Heart left ventricle (tissue), 16 donors: ENCODE results near the gene STIMATE. TPM values are rescaled to one million over a fixed set of nuclear protein-coding genes. Genes with fewer than 3 reads are reported as not detected.

Source experiments
- ATAC-seq, 4 donors: fragments of 200-7000 bp; cut with Tn5 transposase; one replicate each; pipeline ENCODE4 v1.9.1; 2020 to 2022; ENCODE audit warnings: moderate library complexity in 4 of 4, mild to moderate bottlenecking in 3 of 4, moderate number of reproducible peaks in 1 of 4
- DNase-seq, 5 donors: peaks; one replicate each; pipeline ENCODE4 v3.0.0-alpha.2; 2020
- H3K27ac ChIP-seq, 12 donors: fragments of 200-600 bp; sonication (generic) in 4 of 12; one replicate each; pipeline versions ENCODE4 v1.5.0 to v1.8.0; 2016 to 2022; ENCODE audit warnings: mild to moderate bottlenecking in 2 of 12
- H3K27me3 ChIP-seq, 9 donors: fragments of 200-600 bp; sonication (generic) in 2 of 9; one replicate each; pipeline versions ENCODE4 v1.5.1 to v1.8.0; 2016 to 2022; ENCODE audit warnings: mild to moderate bottlenecking in 3 of 9
- H3K36me3 ChIP-seq, 9 donors: fragments of 200-600 bp; sonication (generic) in 2 of 9; one replicate each; pipeline versions ENCODE4 v1.5.0 to v1.8.0; 2018 to 2022; ENCODE audit warnings: mild to moderate bottlenecking in 2 of 9
- H3K4me1 ChIP-seq, 12 donors: fragments of 200-600 bp; sonication (generic) in 4 of 12; one replicate each; pipeline versions ENCODE4 v1.5.0 to v1.8.0; 2016 to 2022; ENCODE audit warnings: mild to moderate bottlenecking in 3 of 12
- H3K4me3 ChIP-seq, 12 donors: fragments of 200-600 bp; sonication (generic) in 4 of 12; one replicate each; pipeline versions ENCODE4 v1.5.0 to v1.8.0; 2017 to 2022; ENCODE audit warnings: mild to moderate bottlenecking in 9 of 12, moderate library complexity in 4 of 12
- H3K9me3 ChIP-seq, 12 donors: fragments of 200-600 bp; sonication (generic) in 4 of 12; one replicate each; pipeline versions ENCODE4 v1.5.0 to v1.8.0; 2016 to 2022; ENCODE audit warnings: mild to moderate bottlenecking in 1 of 12
- CTCF ChIP-seq, 12 donors: fragments of 200-600 bp; sonication (generic) in 4 of 12; IDR thresholded peaks; one replicate each; pipeline versions ENCODE4 v1.5.0 to v1.8.0; 2018 to 2022; ENCODE audit warnings: antibody characterized with exemption in 12 of 12, mild to moderate bottlenecking in 5 of 12
- POLR2A ChIP-seq, 2 donors: fragments of 450-650 bp; IDR thresholded peaks; one replicate each; pipeline ENCODE4 v1.6.1; 2017; ENCODE audit warnings: antibody characterized with exemption in 2 of 2, mild to moderate bottlenecking in 2 of 2, moderate library complexity in 2 of 2
- WGBS, 4 donors: extraction: QIAGEN DNeasy Blood & Tissue Kit in 2 of 4; methylation state at CpG; one replicate each; pipeline versions ENCODE4 v1.1.5 to v1.1.7; 2013 to 2018; 5-methylcytosine and 5-hydroxymethylcytosine counted together
- intact Hi-C, 10 donors: fragments of 100-400 bp; cut with DNase I; formaldehyde crosslinking; loops; one replicate each; pipeline versions ENCODE4 v1.11.1 to v1.14.2; 2022
- polyA plus RNA-seq, 2 donors: library from polyadenylated mRNA; stranded (reverse); fragments of 200-250 nt; gene quantifications; one replicate each; pipeline ENCODE4 v1.2.3, GENCODE V29; 2013
- total RNA-seq, 9 donors: library from RNA; depleted of rRNA in 2 of 9; stranded (reverse); fragments of >200 nt in 2 of 9; fragmentation: NEBNext Ultra II Directional in 3 of 9; extraction: Animal tissue kit (Norgen Biotek cat#: 25700) in 3 of 9; gene quantifications; one replicate each; pipeline versions ENCODE4 v1.1.0 to v1.2.4, GENCODE V29; 2016 to 2023
- donor health status: ischemic (EF 13 %, LVEDD 7.1; RV severe dilation, severe dysfunction).
- donor health status: healthy with polysubstance abuse.
- donor health status: DM: no; HTN: yes; CAD: no.
- donor health status: DM: no; HTN: no; CAD: no.
- donor health status: ischemic (EF 25% LVEDD 6.9; RV normal size, moderate dysfunction).
- donor health status: ischemic (EF 25% LVEDD 5.7; RV mildly dilated, moderate dysfunction).
- donor health status: healthy.
- donor health status: DM: yes; HTN: yes; CAD: no.
- donor health status: ischemic (EF 35%, LVEDD 5.7; RV mildly dilated, moderate dysfunction).
- donor health status: nonischemic (EF 11% LVEDD 7.7; RV severe dilation, severe dysfunction).
- donor health status: DM: yes; HTN: yes; CAD: no.
- donor health status: PGD.
- donor health status: ischemic (EF 29% LVEDD 5.4; RV normal size, mild dysfunction).
- donor health status: nonischemic (EF 23%, LVEDD 6.1; RV moderate dilation, normal function).

STIMATE gene
- total and polyA plus RNA-seq, 11 donors: 3.4 to 17.1 (median 9.4) TPM

- H3K27me3 ChIP-seq: no peaks in the 10 kb centered on the region
- ATAC-seq (no peak), DNase-seq (no peak)
- H3K9me3 ChIP-seq: no peaks in the 10 kb centered on the region
- peaks cover 0 to 9% (median 0%) of the 10 kb centered on the region in 12 donors for H3K4me1 ChIP-seq
- intact Hi-C loops: loop anchor here in 1 of 10 donors (10.0 kb wide), 1 partner anchor 60 kb away; no protein-coding TSS in a partner anchor
- peaks cover 0 to 95% (median 47%) of the 10 kb centered on the region in 9 donors for H3K36me3 ChIP-seq
- no peak overlapping the region for H3K4me3 ChIP-seq
- WGBS, 4 donors: 86 to 92% (median 89%) methylated on average over 6 of the region's 6 CpGs
- H3K27ac ChIP-seq: no peak overlapping the region
- TF ChIP-seq POLR2A (IDR thresholded peaks at IDR 0.05) (no peak), CTCF (IDR thresholded peaks at IDR 0.05) (no peak)
These were observed 17.9 kb upstream of the STIMATE start for GRCh38 chr3:52915294-52915693.

GRCh38 chr3:52912885-52913731 is 15.8 kb upstream of the STIMATE start:
- Histone ChIP-seq H3K36me3 (peaks cover 0 to 89% (median 45%) of the 10 kb centered on the region in 9 donors), H3K27me3 (no peaks in the 10 kb centered on the region), H3K9me3 (no peaks in the 10 kb centered on the region), H3K4me3 (no peak overlapping the region), H3K27ac (no peak overlapping the region), H3K4me1 (peaks cover 0 to 9% (median 0%) of the 10 kb centered on the region in 12 donors)
- intact Hi-C loops: loop anchor here in 1 of 10 donors (10.0 kb wide), 1 partner anchor 58 kb away; no protein-coding TSS in a partner anchor
- no peak for ATAC-seq
- TF ChIP-seq CTCF (IDR thresholded peaks at IDR 0.05): no peak
- no peak for TF ChIP-seq POLR2A (IDR thresholded peaks at IDR 0.05)
- 65 to 73% (median 70%) methylated on average over 9 of the region's 9 CpGs for WGBS, 4 donors
- no peak for DNase-seq

- Histone ChIP-seq H3K27me3 (no peaks in the 10 kb centered on the region), H3K36me3 (peaks cover 0 to 91% (median 54%) of the 10 kb centered on the region in 9 donors), H3K4me3 (no peak overlapping the region), H3K9me3 (no peaks in the 10 kb centered on the region), H3K27ac (no peak overlapping the region), H3K4me1 (peaks cover 0 to 9% (median 0%) of the 10 kb centered on the region in 12 donors)
- 84 to 90% (median 87%) methylated on average over 6 of the region's 6 CpGs for WGBS, 4 donors
- intact Hi-C loops: loop anchor here in 1 of 10 donors (10.0 kb wide), 1 partner anchor 56 kb away; no protein-coding TSS in a partner anchor
- ATAC-seq (no peak), DNase-seq (no peak)
- no peak for TF ChIP-seq CTCF (IDR thresholded peaks at IDR 0.05)
- TF ChIP-seq POLR2A (IDR thresholded peaks at IDR 0.05): no peak
These were observed 13.5 kb upstream of the STIMATE start for GRCh38 chr3:52910823-52911222.

GRCh38 chr3:52907497-52907896 is 10.1 kb upstream of the STIMATE start:
- Histone ChIP-seq H3K36me3 (peaks cover 0 to 86% (median 72%) of the 10 kb centered on the region in 9 donors), H3K27me3 (no peaks in the 10 kb centered on the region), H3K27ac (no peak overlapping the region), H3K4me1 (no peaks in the 10 kb centered on the region), H3K9me3 (no peaks in the 10 kb centered on the region), H3K4me3 (no peak overlapping the region)
- intact Hi-C loops: no loop called here
- ATAC-seq: no peak
- TF ChIP-seq CTCF (IDR thresholded peaks at IDR 0.05) (no peak), POLR2A (IDR thresholded peaks at IDR 0.05) (no peak)
- 91 to 94% (median 93%) methylated on average over 5 of the region's 5 CpGs for WGBS, 4 donors
- DNase-seq: no peak
